DMS 273 (cell line): ENCODE data around the gene RASSF1.

ENCODE experiments used
- DNase-seq: peaks from one replicate; lab custom pipeline; 2025; ENCODE audit not compliant: unreplicated experiment; lab: John Stamatoyannopoulos, UW

RASSF1 gene

GRCh38 chr3:50369012-50369670 lies 28.5 kb upstream of the RASSF1 start:
- peak; percentile 20 for DNase-seq

GRCh38 chr3:50365842-50366220 lies 25.2 kb upstream of the RASSF1 start:
- DNase-seq: no peak

- no peak for DNase-seq
Observed at GRCh38 chr3:50365080-50365841, 24.6 kb upstream of the RASSF1 start.

- DNase-seq: no peak
Observed at GRCh38 chr3:50364573-50365079, 24.0 kb upstream of the RASSF1 start.

- no peak for DNase-seq
Observed at GRCh38 chr3:50359760-50360110, 19.1 kb upstream of the RASSF1 start.

GRCh38 chr3:50358911-50359759 lies 18.5 kb upstream of the RASSF1 start, which contains the start of gene TMEM115:
Gene TMEM115 (minus strand): TSS chr3:50359521. CDS start chr3:50359063, 458 bp downstream.
- DNase-seq: peak; percentile 97

GRCh38 chr3:50358355-50358910 lies 17.8 kb upstream of the RASSF1 start:
- DNase-seq: peak; percentile 31

GRCh38 chr3:50357481-50357880 lies 16.8 kb upstream of the RASSF1 start:
- no peak for DNase-seq

- peak; percentile 51 for DNase-seq
Observed at GRCh38 chr3:50356553-50356952, 15.9 kb upstream of the RASSF1 start.

GRCh38 chr3:50355829-50356552 lies 15.4 kb upstream of the RASSF1 start:
- no peak for DNase-seq

- no peak for DNase-seq
Observed at GRCh38 chr3:50354850-50355249, 14.2 kb upstream of the RASSF1 start.

- no peak for DNase-seq
Observed at GRCh38 chr3:50354186-50354764, 13.6 kb upstream of the RASSF1 start.

- DNase-seq: no peak
Observed at GRCh38 chr3:50353245-50354004, 12.8 kb upstream of the RASSF1 start.

- peak; percentile 58 for DNase-seq
Observed at GRCh38 chr3:50352781-50353180, 12.1 kb upstream of the RASSF1 start.

GRCh38 chr3:50351323-50351697 lies 10.7 kb upstream of the RASSF1 start:
- DNase-seq: no peak

- DNase-seq: peak; percentile 93
Observed at GRCh38 chr3:50350527-50351322, 10.1 kb upstream of the RASSF1 start, which contains the start of the genes CYB561D2 and NPRL2. Gene CYB561D2 (plus strand): TSS chr3:50350862. CDS start chr3:50351434, 572 bp downstream. Gene NPRL2 (minus strand): TSS chr3:50350775. CDS start chr3:50350652, 123 bp downstream.

- no peak for DNase-seq
Observed at GRCh38 chr3:50350213-50350526, 9.5 kb upstream of the RASSF1 start.

- peak; percentile 81 for DNase-seq
Observed at GRCh38 chr3:50347187-50347813, 6.7 kb upstream of the RASSF1 start.
